Measurements from ENCODE around the gene MTUS2. TPM values are rescaled to one million over a fixed set of nuclear protein-coding genes. Genes with fewer than 3 reads are reported as not detected.
A peak's percentile ranks its signal among the peaks of the same experiment; 100 is the strongest.

MTUS2 gene
- total and polyA plus RNA-seq, 2 donors from 2014 or later, result 0.06 to 0.22 TPM

DNA sequence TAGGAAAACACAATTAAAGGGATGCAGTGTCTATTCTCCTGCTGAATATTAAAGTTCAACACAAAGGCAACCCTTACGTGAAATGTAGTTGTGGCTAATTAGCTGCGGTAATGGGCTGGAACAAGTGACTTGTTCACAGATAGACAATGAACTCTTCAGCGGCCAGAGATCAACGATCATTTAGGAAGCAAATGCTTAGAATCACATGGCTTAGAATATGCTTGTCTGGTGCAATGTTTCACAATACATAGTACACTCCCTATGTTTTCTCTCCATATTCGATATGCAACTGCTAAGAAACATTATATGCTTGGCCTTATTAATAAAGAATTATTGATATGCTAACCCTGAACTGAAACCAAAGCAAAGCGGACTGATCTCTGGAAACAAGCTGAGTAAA is 25.7 kb upstream of the MTUS2 start:
- FAIRE-seq (no peak), DNase-seq (peak in 1 of 5 donors; percentile 23)
- no peaks in the 10 kb centered on the region for H3K27me3 ChIP-seq (ENCODE audit: control insufficient read depth, insufficient read depth, low read length)
- H3K9me3 ChIP-seq (ENCODE audit: control insufficient read depth in 2 of 3, insufficient read depth in 1 of 3, low read length in 3 of 3), result no peaks in the 10 kb centered on the region
- no peak for TF ChIP-seq CTCF (IDR thresholded peaks at IDR 0.05; ENCODE audit: borderline replicate concordance, extremely low read depth, insufficient read depth)
- no peaks in the 10 kb centered on the region for H3K36me3 ChIP-seq (ENCODE audit: control insufficient read depth in 2 of 3, insufficient read depth in 3 of 3, low read length in 3 of 3)
- no peak overlapping the region for H3K4me3 ChIP-seq (ENCODE audit: low read length in 3 of 3)
- intact Hi-C loops (cut with DNase I), result no loop called here
- no peak overlapping the region for H3K27ac ChIP-seq (ENCODE audit: low read depth in 2 of 2, low read length in 2 of 2)
- no peak overlapping the region for H3K9ac ChIP-seq (ENCODE audit: low read length in 3 of 3)
- peaks cover 0 to 3% (median 0%) of the 10 kb centered on the region in 3 donors for H3K4me1 ChIP-seq (ENCODE audit: control insufficient read depth in 2 of 3, insufficient read depth in 2 of 3, low read depth in 1 of 3, low read length in 3 of 3)

GRCh38 chr13:28796938-28797257 is 23.2 kb upstream of the MTUS2 start:
- H3K4me1 ChIP-seq (ENCODE audit: control insufficient read depth in 2 of 3, insufficient read depth in 2 of 3, low read depth in 1 of 3, low read length in 3 of 3), result peaks cover 0 to 3% (median 0%) of the 10 kb centered on the region in 3 donors
- H3K9ac ChIP-seq (ENCODE audit: low read length in 3 of 3), result no peak overlapping the region
- no peaks in the 10 kb centered on the region for H3K27me3 ChIP-seq (ENCODE audit: control insufficient read depth, insufficient read depth, low read length)
- no peaks in the 10 kb centered on the region for H3K9me3 ChIP-seq (ENCODE audit: control insufficient read depth in 2 of 3, insufficient read depth in 1 of 3, low read length in 3 of 3)
- no peak for DNase-seq
- TF ChIP-seq CTCF (IDR thresholded peaks at IDR 0.05; ENCODE audit: borderline replicate concordance, extremely low read depth, insufficient read depth), result no peak
- H3K4me3 ChIP-seq (ENCODE audit: low read length in 3 of 3), result no peak overlapping the region
- no peaks in the 10 kb centered on the region for H3K36me3 ChIP-seq (ENCODE audit: control insufficient read depth in 2 of 3, insufficient read depth in 3 of 3, low read length in 3 of 3)
- no peak overlapping the region for H3K27ac ChIP-seq (ENCODE audit: low read depth in 2 of 2, low read length in 2 of 2)
- intact Hi-C loops (cut with DNase I), result no loop called here
- no peak for FAIRE-seq

DNA sequence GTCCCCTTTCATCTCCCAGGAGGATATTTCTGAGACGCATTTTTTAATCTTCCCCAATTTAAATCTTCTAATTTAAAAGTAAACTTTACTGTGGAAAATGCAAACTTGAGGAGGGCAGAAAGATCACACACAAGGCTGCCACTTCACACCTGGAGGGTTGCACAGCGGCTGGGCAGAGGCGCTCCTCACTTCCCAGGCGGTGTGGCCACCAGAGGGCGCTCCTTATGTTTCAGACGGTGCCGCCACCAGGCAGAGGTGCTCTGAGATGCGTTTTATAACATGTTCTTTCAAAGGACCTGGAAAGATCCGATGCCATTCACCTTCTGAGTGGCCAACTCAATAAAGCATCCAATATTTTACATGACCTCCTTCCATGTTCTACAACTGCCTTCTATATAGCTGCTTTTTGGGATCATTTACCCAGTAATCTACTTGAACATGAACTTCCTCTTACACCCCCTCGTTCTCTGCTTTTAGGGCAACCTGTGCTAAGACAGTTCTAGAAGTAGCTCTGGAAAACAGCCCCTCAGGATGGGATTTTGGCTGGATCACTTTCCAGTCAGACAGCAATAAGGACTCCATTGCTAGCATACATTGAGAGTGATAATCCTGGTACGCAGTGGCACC is 14.8 kb upstream of the MTUS2 start:
- TF ChIP-seq CTCF (IDR thresholded peaks at IDR 0.05; ENCODE audit: borderline replicate concordance, extremely low read depth, insufficient read depth), result no peak
- no peak overlapping the region for H3K4me3 ChIP-seq (ENCODE audit: low read length in 3 of 3)
- no peaks in the 10 kb centered on the region for H3K36me3 ChIP-seq (ENCODE audit: control insufficient read depth in 2 of 3, insufficient read depth in 3 of 3, low read length in 3 of 3)
- FAIRE-seq (no peak), DNase-seq (peak in 2 of 5 donors; percentile 17 to 19)
- no peaks in the 10 kb centered on the region for H3K27me3 ChIP-seq (ENCODE audit: control insufficient read depth, insufficient read depth, low read length)
- no peak overlapping the region for H3K9ac ChIP-seq (ENCODE audit: low read length in 3 of 3)
- H3K9me3 ChIP-seq (ENCODE audit: control insufficient read depth in 2 of 3, insufficient read depth in 1 of 3, low read length in 3 of 3), result peaks cover 0 to 9% (median 0%) of the 10 kb centered on the region in 3 donors
- intact Hi-C loops (cut with DNase I), result no loop called here
- no peak overlapping the region for H3K27ac ChIP-seq (ENCODE audit: low read depth in 2 of 2, low read length in 2 of 2)
- H3K4me1 ChIP-seq (ENCODE audit: control insufficient read depth in 2 of 3, insufficient read depth in 2 of 3, low read depth in 1 of 3, low read length in 3 of 3), result no peaks in the 10 kb centered on the region

GRCh38 chr13:28817204-28817603 is 2.9 kb upstream of the MTUS2 start:
- Histone ChIP-seq H3K27ac (ENCODE audit: low read depth in 2 of 2, low read length in 2 of 2) (no peak overlapping the region), H3K4me1 (ENCODE audit: control insufficient read depth in 2 of 3, insufficient read depth in 2 of 3, low read depth in 1 of 3, low read length in 3 of 3) (peaks cover 0 to 4% (median 4%) of the 10 kb centered on the region in 3 donors), H3K27me3 (ENCODE audit: control insufficient read depth, insufficient read depth, low read length) (peaks cover 6% of the 10 kb centered on the region), H3K9ac (ENCODE audit: low read length in 3 of 3) (no peak overlapping the region), H3K9me3 (ENCODE audit: control insufficient read depth in 2 of 3, insufficient read depth in 1 of 3, low read length in 3 of 3) (peaks cover 0 to 4% (median 0%) of the 10 kb centered on the region in 3 donors), H3K36me3 (ENCODE audit: control insufficient read depth in 2 of 3, insufficient read depth in 3 of 3, low read length in 3 of 3) (no peaks in the 10 kb centered on the region), H3K4me3 (ENCODE audit: low read length in 3 of 3) (no peak overlapping the region)
- DNase-seq (no peak), FAIRE-seq (no peak)
- intact Hi-C loops (cut with DNase I), result no loop called here
- TF ChIP-seq CTCF (IDR thresholded peaks at IDR 0.05; ENCODE audit: borderline replicate concordance, extremely low read depth, insufficient read depth), result no peak

Data from kidney (tissue), 14 donors.